Measurements from ENCODE around the gene KHDC3L. TPM values are rescaled to one million over a fixed set of nuclear protein-coding genes. Genes with fewer than 3 reads are reported as not detected.

KHDC3L gene
- polyA plus RNA-seq, 1 donor (not counting 4 experiments of a cell fraction or from before 2014, with no cell fraction given) = not detected

DNA sequence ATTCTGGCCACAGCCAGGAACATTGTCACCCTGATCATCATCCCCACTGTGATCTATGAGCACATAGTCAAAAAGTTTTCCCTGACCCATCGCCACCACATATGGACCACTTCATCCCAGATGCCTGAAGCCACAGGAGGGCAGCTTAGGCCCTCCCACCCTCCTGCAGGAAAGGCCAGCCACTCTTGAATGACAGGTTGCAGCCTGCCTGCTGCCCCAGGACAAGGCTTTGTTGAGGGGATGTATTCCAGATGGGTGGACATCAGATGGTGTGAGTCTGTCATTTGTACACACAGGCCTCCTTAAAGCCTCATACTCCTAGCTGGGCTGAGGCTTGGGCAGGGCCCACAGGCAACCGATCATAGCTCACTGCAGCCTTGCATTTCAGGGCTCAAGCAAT, 39.1 kb upstream of the KHDC3L start:
- Histone ChIP-seq H3K27ac (ENCODE audit: control insufficient read depth, insufficient read depth, low read length) (no peak overlapping the region), H3K4me2 (ENCODE audit: control insufficient read depth, extremely low read depth, insufficient read depth, low read depth, low read length) (no peak overlapping the region), H3K9ac (ENCODE audit: control insufficient read depth, extremely low read depth, insufficient read depth, low read length) (no peak overlapping the region), H3K79me2 (ENCODE audit: control insufficient read depth, insufficient read depth, low read length) (no peaks in the 10 kb centered on the region), H3K4me1 (ENCODE audit: control insufficient read depth, extremely low read depth, insufficient read depth, low read length) (no peaks in the 10 kb centered on the region), H3K27me3 (ENCODE audit: control insufficient read depth, extremely low read depth, insufficient read depth, low read length) (no peaks in the 10 kb centered on the region), H3K9me1 (ENCODE audit: control insufficient read depth, extremely low read depth, insufficient read depth, low read length) (no peaks in the 10 kb centered on the region), H3K4me3 (ENCODE audit: control insufficient read depth in 2 of 3, extremely low read depth in 1 of 3, insufficient read depth in 2 of 3, low read depth in 1 of 3, low read length in 3 of 3) (no peak overlapping the region), H3K36me3 (ENCODE audit: control insufficient read depth in 2 of 2, extremely low read depth in 1 of 2, insufficient read depth in 2 of 2, low read length in 2 of 2) (no peaks in the 10 kb centered on the region), H2AFZ (ENCODE audit: control insufficient read depth, low read length) (no peak overlapping the region), H4K20me1 (ENCODE audit: control insufficient read depth, extremely low read depth, insufficient read depth, low read length) (no peaks in the 10 kb centered on the region), H3K9me3 (ENCODE audit: control insufficient read depth, low read depth, low read length) (no peaks in the 10 kb centered on the region)
- dilution Hi-C loops (cut with MboI; ENCODE audit: extremely low pct_ligation_motif_present, low sequenced_read_pairs) = no loop called here
- DNase-seq (ENCODE audit: low read depth, low spot score) (no peak), FAIRE-seq (no peak)
- TF ChIP-seq, protein P1, sequence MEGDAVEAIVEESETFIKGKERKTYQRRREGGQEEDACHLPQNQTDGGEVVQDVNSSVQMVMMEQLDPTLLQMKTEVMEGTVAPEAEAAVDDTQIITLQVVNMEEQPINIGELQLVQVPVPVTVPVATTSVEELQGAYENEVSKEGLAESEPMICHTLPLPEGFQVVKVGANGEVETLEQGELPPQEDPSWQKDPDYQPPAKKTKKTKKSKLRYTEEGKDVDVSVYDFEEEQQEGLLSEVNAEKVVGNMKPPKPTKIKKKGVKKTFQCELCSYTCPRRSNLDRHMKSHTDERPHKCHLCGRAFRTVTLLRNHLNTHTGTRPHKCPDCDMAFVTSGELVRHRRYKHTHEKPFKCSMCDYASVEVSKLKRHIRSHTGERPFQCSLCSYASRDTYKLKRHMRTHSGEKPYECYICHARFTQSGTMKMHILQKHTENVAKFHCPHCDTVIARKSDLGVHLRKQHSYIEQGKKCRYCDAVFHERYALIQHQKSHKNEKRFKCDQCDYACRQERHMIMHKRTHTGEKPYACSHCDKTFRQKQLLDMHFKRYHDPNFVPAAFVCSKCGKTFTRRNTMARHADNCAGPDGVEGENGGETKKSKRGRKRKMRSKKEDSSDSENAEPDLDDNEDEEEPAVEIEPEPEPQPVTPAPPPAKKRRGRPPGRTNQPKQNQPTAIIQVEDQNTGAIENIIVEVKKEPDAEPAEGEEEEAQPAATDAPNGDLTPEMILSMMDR (optimal IDR thresholded peaks at IDR 0.05 in 1 of 3, IDR thresholded peaks at IDR 0.05 in 1 of 3, conservative IDR thresholded peaks at IDR 0.05 in 1 of 3; ENCODE audit: extremely low read depth in 1 of 3, insufficient read depth in 2 of 3, low read length in 3 of 3) = no peak
- no peak for TF ChIP-seq EZH2 (IDR thresholded peaks at IDR 0.05; ENCODE audit: low read length)

DNA sequence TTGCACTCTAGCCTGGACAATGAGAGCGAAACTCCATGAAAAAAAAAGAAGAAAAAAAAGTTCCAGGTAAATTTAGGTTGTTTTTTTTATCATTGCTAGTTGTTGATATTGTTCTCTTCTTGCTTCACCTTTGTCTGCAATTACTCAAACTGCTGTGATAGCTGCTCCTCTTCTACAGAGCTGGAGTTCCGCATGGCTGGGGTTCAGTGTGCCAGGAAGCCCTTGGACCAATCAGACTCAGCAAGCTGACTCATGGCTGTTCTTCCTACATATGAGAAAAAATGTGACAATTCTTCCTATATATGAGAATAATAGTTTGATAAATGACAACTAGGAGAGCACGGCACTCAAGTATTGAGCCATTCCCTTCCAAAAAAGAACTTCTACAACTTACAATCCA, 36.8 kb upstream of the KHDC3L start:
- H4K20me1 ChIP-seq (ENCODE audit: control insufficient read depth, extremely low read depth, insufficient read depth, low read length) = no peaks in the 10 kb centered on the region
- no peak overlapping the region for H2AFZ ChIP-seq (ENCODE audit: control insufficient read depth, low read length)
- TF ChIP-seq, protein P1 (optimal IDR thresholded peaks at IDR 0.05 in 1 of 3, IDR thresholded peaks at IDR 0.05 in 1 of 3, conservative IDR thresholded peaks at IDR 0.05 in 1 of 3; ENCODE audit: extremely low read depth in 1 of 3, insufficient read depth in 2 of 3, low read length in 3 of 3) = no peak
- TF ChIP-seq EZH2 (IDR thresholded peaks at IDR 0.05; ENCODE audit: low read length) = no peak
- H3K4me2 ChIP-seq (ENCODE audit: control insufficient read depth, extremely low read depth, insufficient read depth, low read depth, low read length) = no peak overlapping the region
- no peaks in the 10 kb centered on the region for H3K9me3 ChIP-seq (ENCODE audit: control insufficient read depth, low read depth, low read length)
- dilution Hi-C loops (cut with MboI; ENCODE audit: extremely low pct_ligation_motif_present, low sequenced_read_pairs) = no loop called here
- no peak overlapping the region for H3K9ac ChIP-seq (ENCODE audit: control insufficient read depth, extremely low read depth, insufficient read depth, low read length)
- DNase-seq (ENCODE audit: low read depth, low spot score) (no peak), FAIRE-seq (no peak)
- no peaks in the 10 kb centered on the region for H3K36me3 ChIP-seq (ENCODE audit: control insufficient read depth in 2 of 2, extremely low read depth in 1 of 2, insufficient read depth in 2 of 2, low read length in 2 of 2)
- H3K79me2 ChIP-seq (ENCODE audit: control insufficient read depth, insufficient read depth, low read length) = no peaks in the 10 kb centered on the region
- no peaks in the 10 kb centered on the region for H3K27me3 ChIP-seq (ENCODE audit: control insufficient read depth, extremely low read depth, insufficient read depth, low read length)
- H3K9me1 ChIP-seq (ENCODE audit: control insufficient read depth, extremely low read depth, insufficient read depth, low read length) = no peaks in the 10 kb centered on the region
- H3K27ac ChIP-seq (ENCODE audit: control insufficient read depth, insufficient read depth, low read length) = no peak overlapping the region
- H3K4me3 ChIP-seq (ENCODE audit: control insufficient read depth in 2 of 3, extremely low read depth in 1 of 3, insufficient read depth in 2 of 3, low read depth in 1 of 3, low read length in 3 of 3) = no peak overlapping the region
- H3K4me1 ChIP-seq (ENCODE audit: control insufficient read depth, extremely low read depth, insufficient read depth, low read length) = no peaks in the 10 kb centered on the region

All from keratinocyte (primary cell).